ENCODE measurements around the gene CHRNA1. TPM values are rescaled to one million over a fixed set of nuclear protein-coding genes. Genes with fewer than 3 reads are reported as not detected.
A peak's percentile ranks its signal among the peaks of the same experiment; 100 is the strongest.

CHRNA1 gene
- total and polyA plus RNA-seq, 2 of the 13 experiments (the other 11 are each of a cell fraction or from before 2014, with no cell fraction given), result not detected

- TF ChIP-seq ARID5B (CRISPR knock-in tag; IDR thresholded peaks at IDR 0.05) (no peak), KDM3A (CRISPR knock-in tag; IDR thresholded peaks at IDR 0.05; ENCODE audit: low read depth) (no peak), CREB1 (IDR thresholded peaks at IDR 0.05) (no peak), CREB1 (CRISPR knock-in tag; IDR thresholded peaks at IDR 0.05) (peak; percentile 29; the same call in 1 of the 2 replicates), ZBTB38 (CRISPR knock-in tag; IDR thresholded peaks at IDR 0.05) (no peak), ZMAT5 (CRISPR knock-in tag; IDR thresholded peaks at IDR 0.05; ENCODE audit: borderline replicate concordance, low read depth) (no peak), KIAA2018 (CRISPR knock-in tag; IDR thresholded peaks at IDR 0.05; ENCODE audit: borderline replicate concordance) (no peak), ZNF34 (CRISPR knock-in tag; IDR thresholded peaks at IDR 0.05; ENCODE audit: borderline replicate concordance) (no peak)
These were observed 15.3 kb downstream of the CHRNA1 start (continued) for GRCh38 chr2:174748948-174749347.
